Measurements from ENCODE around the gene FOXN3. TPM values are rescaled to one million over a fixed set of nuclear protein-coding genes. Genes with fewer than 3 reads are reported as not detected.

Gene FOXN3
- polyA plus RNA-seq, 1 of the 3 experiments (the other 2 are of a cell fraction): 9.8 TPM

DNA sequence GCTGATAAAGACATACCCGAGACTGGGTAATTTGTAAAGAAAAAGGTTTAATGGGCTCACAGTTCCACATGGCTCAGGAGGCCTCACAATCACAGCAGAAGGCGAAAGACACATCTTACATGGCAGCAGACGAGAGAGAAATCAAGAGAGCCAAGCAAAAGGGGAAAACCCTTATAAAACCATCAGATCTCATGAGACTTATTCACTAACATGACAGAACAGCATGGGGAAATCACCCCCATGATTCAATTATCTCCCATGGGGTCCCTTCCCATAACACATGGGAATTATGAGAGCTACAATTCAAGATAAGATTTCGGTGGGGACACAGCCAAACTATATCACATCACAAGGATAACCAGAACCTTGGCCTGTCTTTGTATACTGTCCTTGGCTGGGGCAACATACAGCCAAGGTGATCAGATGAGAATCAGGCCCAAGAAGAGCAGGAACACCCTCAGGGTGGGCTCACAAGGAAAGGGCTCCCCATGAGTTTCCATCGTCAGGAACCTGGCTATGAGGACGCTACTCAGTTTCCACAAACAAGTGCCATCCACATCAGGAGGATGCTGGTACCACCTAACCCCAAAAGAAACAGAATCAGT, 152.7 kb downstream of the FOXN3 start:
- H2AFZ ChIP-seq (ENCODE audit: low read depth): no peak overlapping the region
- H3K79me2 ChIP-seq (ENCODE audit: insufficient read depth): peaks cover 5% of the 10 kb centered on the region; the same call in 1 of the 2 replicates
- no peaks in the 10 kb centered on the region for H3K9me3 ChIP-seq
- H3K4me2 ChIP-seq: no peak overlapping the region
- H3K36me3 ChIP-seq (replicated peaks in 1 of 2; ENCODE audit: control insufficient read depth in 1 of 2, insufficient read depth in 2 of 2, low read length in 1 of 2): no peaks in the 10 kb centered on the region
- 89% methylated on average over 6 of the region's 6 CpGs for WGBS (ENCODE audit: low lambda C conversion rate)
- DNase-seq: no peak
- H3K9ac ChIP-seq: no peak overlapping the region
- no peaks in the 10 kb centered on the region for H3K9me2 ChIP-seq
- H3F3A ChIP-seq (replicated peaks; ENCODE audit: insufficient read depth): no peaks in the 10 kb centered on the region
- no peak overlapping the region; a peak in 1 of 4 replicates for H3K27ac ChIP-seq (ENCODE audit: low read depth in 2 of 2, low read length in 1 of 2)
- ChIA-PET CTCF (no interaction called here), POLR2A (no interaction called here)
- H3K27me3 ChIP-seq (ENCODE audit: insufficient read depth): no peaks in the 10 kb centered on the region
- H3K4me3 ChIP-seq (ENCODE audit: low read depth in 2 of 2, low read length in 1 of 2): no peak overlapping the region
- peaks cover 4 to 23% of the 10 kb centered on the region in 2 experiments; a peak in 1 of 4 replicates for H3K4me1 ChIP-seq (ENCODE audit: control insufficient read depth in 1 of 2, insufficient read depth in 2 of 2, low read depth in 1 of 2, low read length in 1 of 2)
- no peaks in the 10 kb centered on the region for H4K20me1 ChIP-seq (ENCODE audit: insufficient read depth)
- TF ChIP-seq GABPA (IDR thresholded peaks at IDR 0.05; ENCODE audit: low read depth): no peak
- TF ChIP-seq POLR2AphosphoS5 (IDR thresholded peaks at IDR 0.05; ENCODE audit: low read depth, low read length): no peak
- no peak for TF ChIP-seq JUND (IDR thresholded peaks at IDR 0.05)
- TF ChIP-seq MEF2A (IDR thresholded peaks at IDR 0.05; ENCODE audit: borderline replicate concordance, low read depth): no peak
- TF ChIP-seq NFIC (IDR thresholded peaks at IDR 0.05; ENCODE audit: borderline replicate concordance): no peak
- TF ChIP-seq, protein P1, sequence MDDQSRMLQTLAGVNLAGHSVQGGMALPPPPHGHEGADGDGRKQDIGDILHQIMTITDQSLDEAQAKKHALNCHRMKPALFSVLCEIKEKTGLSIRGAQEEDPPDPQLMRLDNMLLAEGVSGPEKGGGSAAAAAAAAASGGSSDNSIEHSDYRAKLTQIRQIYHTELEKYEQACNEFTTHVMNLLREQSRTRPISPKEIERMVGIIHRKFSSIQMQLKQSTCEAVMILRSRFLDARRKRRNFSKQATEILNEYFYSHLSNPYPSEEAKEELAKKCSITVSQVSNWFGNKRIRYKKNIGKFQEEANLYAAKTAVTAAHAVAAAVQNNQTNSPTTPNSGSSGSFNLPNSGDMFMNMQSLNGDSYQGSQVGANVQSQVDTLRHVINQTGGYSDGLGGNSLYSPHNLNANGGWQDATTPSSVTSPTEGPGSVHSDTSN (IDR thresholded peaks at IDR 0.05): no peak
- no peak for TF ChIP-seq FOSL2 (IDR thresholded peaks at IDR 0.05; ENCODE audit: borderline replicate concordance, low read depth)
- no peak for TF ChIP-seq RXRA (IDR thresholded peaks at IDR 0.05; ENCODE audit: borderline replicate concordance, low read depth)
- no peak for TF ChIP-seq EZH2phosphoT487 (IDR thresholded peaks at IDR 0.05; ENCODE audit: borderline replicate concordance, low read depth)

DNA sequence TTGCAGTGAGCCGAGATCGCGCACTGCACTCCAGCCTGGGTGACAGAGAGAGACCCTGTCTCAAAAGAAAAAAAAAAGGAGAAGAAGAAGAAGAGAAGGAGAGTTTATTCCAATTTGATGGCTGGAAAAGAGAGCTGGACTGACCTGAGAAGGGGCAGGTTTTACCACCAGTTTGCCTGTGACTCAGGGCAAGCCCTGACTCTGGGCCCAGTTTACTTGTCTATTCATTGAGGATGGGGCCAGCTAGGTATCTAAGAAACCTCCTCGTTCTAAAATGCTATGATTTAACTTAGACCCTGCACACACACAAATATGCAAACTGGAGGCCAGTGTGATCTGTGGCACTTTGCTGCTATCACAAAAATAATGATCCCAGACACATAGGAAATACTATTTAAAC, 155.0 kb downstream of the FOXN3 start:
- Histone ChIP-seq H3K9me3 (no peaks in the 10 kb centered on the region), H3K9ac (no peak overlapping the region), H3K4me2 (no peak overlapping the region), H3K79me2 (ENCODE audit: insufficient read depth) (no peaks in the 10 kb centered on the region), H2AFZ (ENCODE audit: low read depth) (no peak overlapping the region), H4K20me1 (ENCODE audit: insufficient read depth) (no peaks in the 10 kb centered on the region), H3K27ac (ENCODE audit: low read depth in 2 of 2, low read length in 1 of 2) (no peak overlapping the region), H3K36me3 (replicated peaks in 1 of 2; ENCODE audit: control insufficient read depth in 1 of 2, insufficient read depth in 2 of 2, low read length in 1 of 2) (no peaks in the 10 kb centered on the region), H3K27me3 (ENCODE audit: insufficient read depth) (no peaks in the 10 kb centered on the region), H3K4me1 (ENCODE audit: control insufficient read depth in 1 of 2, insufficient read depth in 2 of 2, low read depth in 1 of 2, low read length in 1 of 2) (peaks cover 4 to 17% of the 10 kb centered on the region in 2 experiments; a peak in 1 of 4 replicates), H3K4me3 (ENCODE audit: low read depth in 2 of 2, low read length in 1 of 2) (no peak overlapping the region), H3K9me2 (no peaks in the 10 kb centered on the region), H3F3A (replicated peaks; ENCODE audit: insufficient read depth) (no peaks in the 10 kb centered on the region)
- ChIA-PET POLR2A (no interaction called here), CTCF (no interaction called here)
- DNase-seq: no peak
- TF ChIP-seq RCOR1 (IDR thresholded peaks at IDR 0.05; ENCODE audit: low read length): no peak
- no peak for TF ChIP-seq FOSL2 (IDR thresholded peaks at IDR 0.05; ENCODE audit: borderline replicate concordance, low read depth)
- no peak for TF ChIP-seq YY1 (IDR thresholded peaks at IDR 0.05; ENCODE audit: low read depth)
- WGBS (ENCODE audit: low lambda C conversion rate): 90% methylated on average over 4 of the region's 4 CpGs

DNA sequence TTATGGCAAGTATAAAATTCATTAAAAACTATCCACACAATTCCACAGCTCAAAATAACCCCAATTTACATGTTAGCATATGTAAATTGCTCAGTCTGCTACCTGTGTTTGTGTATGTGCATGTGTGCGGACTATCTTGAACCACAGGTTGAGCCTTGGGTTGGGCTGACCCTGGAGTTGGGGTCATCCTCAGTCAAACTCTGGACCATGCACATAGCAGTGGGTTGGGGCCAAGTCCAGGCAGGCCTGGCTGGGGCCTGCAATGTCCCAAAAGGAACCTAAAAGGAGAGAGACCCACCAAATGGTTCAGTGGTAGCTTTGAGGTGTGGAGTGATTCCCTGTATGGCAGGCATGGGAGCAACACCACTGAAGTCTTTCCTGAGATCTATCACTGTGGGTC, 156.1 kb downstream of the FOXN3 start:
- Histone ChIP-seq H3K4me3 (ENCODE audit: low read depth in 2 of 2, low read length in 1 of 2) (no peak overlapping the region), H3K4me2 (no peak overlapping the region), H4K20me1 (ENCODE audit: insufficient read depth) (no peaks in the 10 kb centered on the region), H3K4me1 (ENCODE audit: control insufficient read depth in 1 of 2, insufficient read depth in 2 of 2, low read depth in 1 of 2, low read length in 1 of 2) (peaks cover 0 to 11% of the 10 kb centered on the region in 2 experiments; a peak in 1 of 4 replicates), H3K9me3 (no peaks in the 10 kb centered on the region), H3K9me2 (no peaks in the 10 kb centered on the region), H3K36me3 (replicated peaks in 1 of 2; ENCODE audit: control insufficient read depth in 1 of 2, insufficient read depth in 2 of 2, low read length in 1 of 2) (no peaks in the 10 kb centered on the region), H3F3A (replicated peaks; ENCODE audit: insufficient read depth) (no peaks in the 10 kb centered on the region), H3K27ac (ENCODE audit: low read depth in 2 of 2, low read length in 1 of 2) (no peak overlapping the region), H3K27me3 (ENCODE audit: insufficient read depth) (no peaks in the 10 kb centered on the region), H3K9ac (no peak overlapping the region), H2AFZ (ENCODE audit: low read depth) (no peak overlapping the region), H3K79me2 (ENCODE audit: insufficient read depth) (no peaks in the 10 kb centered on the region)
- ChIA-PET POLR2A (no interaction called here), CTCF (interaction anchor here (1.7 kb wide), 3 partner anchors 12 to 33 kb away, joined by 3 to 5 read pairs (median 3); no protein-coding TSS in a partner anchor)
- 82% methylated on average over 1 of the region's 1 CpG for WGBS (ENCODE audit: low lambda C conversion rate)
- TF ChIP-seq, protein P2, sequence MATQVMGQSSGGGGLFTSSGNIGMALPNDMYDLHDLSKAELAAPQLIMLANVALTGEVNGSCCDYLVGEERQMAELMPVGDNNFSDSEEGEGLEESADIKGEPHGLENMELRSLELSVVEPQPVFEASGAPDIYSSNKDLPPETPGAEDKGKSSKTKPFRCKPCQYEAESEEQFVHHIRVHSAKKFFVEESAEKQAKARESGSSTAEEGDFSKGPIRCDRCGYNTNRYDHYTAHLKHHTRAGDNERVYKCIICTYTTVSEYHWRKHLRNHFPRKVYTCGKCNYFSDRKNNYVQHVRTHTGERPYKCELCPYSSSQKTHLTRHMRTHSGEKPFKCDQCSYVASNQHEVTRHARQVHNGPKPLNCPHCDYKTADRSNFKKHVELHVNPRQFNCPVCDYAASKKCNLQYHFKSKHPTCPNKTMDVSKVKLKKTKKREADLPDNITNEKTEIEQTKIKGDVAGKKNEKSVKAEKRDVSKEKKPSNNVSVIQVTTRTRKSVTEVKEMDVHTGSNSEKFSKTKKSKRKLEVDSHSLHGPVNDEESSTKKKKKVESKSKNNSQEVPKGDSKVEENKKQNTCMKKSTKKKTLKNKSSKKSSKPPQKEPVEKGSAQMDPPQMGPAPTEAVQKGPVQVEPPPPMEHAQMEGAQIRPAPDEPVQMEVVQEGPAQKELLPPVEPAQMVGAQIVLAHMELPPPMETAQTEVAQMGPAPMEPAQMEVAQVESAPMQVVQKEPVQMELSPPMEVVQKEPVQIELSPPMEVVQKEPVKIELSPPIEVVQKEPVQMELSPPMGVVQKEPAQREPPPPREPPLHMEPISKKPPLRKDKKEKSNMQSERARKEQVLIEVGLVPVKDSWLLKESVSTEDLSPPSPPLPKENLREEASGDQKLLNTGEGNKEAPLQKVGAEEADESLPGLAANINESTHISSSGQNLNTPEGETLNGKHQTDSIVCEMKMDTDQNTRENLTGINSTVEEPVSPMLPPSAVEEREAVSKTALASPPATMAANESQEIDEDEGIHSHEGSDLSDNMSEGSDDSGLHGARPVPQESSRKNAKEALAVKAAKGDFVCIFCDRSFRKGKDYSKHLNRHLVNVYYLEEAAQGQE (IDR thresholded peaks at IDR 0.05; ENCODE audit: low read depth, low read length): no peak
- TF ChIP-seq MXI1 (IDR thresholded peaks at IDR 0.05; ENCODE audit: low read depth, low read length): no peak
- DNase-seq: no peak

Measured in SK-N-SH (cell line).